ENCODE results near the gene PAK4.

PAK4 gene

DNA sequence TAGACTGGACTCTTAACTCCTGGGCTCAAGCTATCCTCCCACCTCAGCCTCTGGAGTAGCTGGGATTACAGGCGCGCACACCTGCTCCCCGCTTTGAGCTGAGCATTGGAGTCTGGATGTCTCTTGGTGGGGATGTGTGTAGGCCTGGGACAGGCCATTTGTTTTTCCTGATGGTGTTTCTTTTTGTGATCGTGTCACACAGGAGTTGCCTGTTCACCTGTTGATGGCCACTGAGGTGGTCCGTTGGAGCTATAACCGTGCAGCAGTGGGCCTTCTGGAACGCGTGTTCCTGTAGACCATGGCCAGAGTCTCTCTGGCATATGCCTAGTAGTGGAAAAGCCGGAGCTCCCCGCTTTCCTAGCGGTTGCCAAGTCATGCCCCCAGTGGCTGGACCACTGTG is 3.5 kb downstream of the PAK4 start:
- Histone ChIP-seq H3K27ac (ENCODE audit: insufficient read depth, low read length, poor library complexity, severe bottlenecking) (no peak overlapping the region), H3K4me1 (ENCODE audit: control insufficient read depth, insufficient read depth, low read length, poor library complexity, severe bottlenecking) (peaks cover 10% of the 10 kb centered on the region)

DNA sequence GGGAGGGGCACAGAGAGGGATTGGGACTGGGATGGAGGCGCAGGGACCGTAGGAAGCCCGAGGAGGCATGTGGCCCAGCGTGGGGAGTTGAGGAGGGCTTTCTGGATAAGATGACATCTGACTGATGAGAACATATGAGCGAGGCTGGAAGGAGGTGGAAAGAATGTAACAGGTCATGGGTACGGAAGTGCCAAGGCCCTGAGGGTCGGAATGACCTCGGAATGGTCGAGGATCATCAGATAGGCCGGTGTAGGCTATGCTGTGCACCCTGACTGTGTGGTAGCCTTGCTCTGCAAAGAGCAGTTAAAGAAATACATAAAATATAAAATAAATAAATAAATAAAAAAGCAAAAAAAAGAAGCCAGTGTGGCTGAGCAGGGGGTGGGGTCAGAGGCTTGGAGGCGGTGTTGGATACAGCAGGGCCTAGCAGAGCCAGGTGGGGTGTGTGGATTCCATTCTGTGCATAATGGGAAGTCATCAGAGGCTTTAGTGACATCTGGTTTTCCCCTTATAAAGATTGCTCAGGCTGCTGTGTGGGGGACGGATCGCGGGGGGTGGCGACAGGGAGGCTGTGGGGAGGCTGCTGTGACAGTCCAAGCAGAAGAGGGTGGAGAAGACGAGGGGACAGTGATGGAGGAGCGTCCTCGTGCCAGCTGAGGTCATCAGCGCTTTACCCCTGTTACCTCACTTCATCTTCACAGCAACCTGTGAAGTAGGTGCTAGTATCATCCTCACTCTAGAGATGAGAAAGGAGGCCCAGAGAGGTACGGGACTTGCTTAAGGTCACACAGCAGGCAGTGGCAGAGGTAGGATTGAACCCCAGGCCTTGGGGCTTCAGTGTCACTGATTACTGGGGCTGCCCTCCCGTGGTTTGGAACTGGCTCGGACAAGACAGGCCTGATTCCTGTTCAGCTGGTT is 5.0 kb downstream of the PAK4 start:
- H3K9me3 ChIP-seq (ENCODE audit: control insufficient read depth, low read length), result no peaks in the 10 kb centered on the region
- no peaks in the 10 kb centered on the region for H3K27me3 ChIP-seq (replicated peaks; ENCODE audit: control insufficient read depth, insufficient read depth, low read length, poor library complexity, severe bottlenecking)
- no peak for DNase-seq
- no peak overlapping the region for H3K4me3 ChIP-seq (ENCODE audit: insufficient read depth, low read depth, low read length, poor library complexity, severe bottlenecking)
- peaks cover 4% of the 10 kb centered on the region for H3K4me1 ChIP-seq (ENCODE audit: control insufficient read depth, insufficient read depth, low read length, poor library complexity, severe bottlenecking)
- H3K36me3 ChIP-seq (ENCODE audit: control insufficient read depth, insufficient read depth, low read length), result no peaks in the 10 kb centered on the region
- no peak overlapping the region for H3K27ac ChIP-seq (ENCODE audit: insufficient read depth, low read length, poor library complexity, severe bottlenecking)

More for the DNA sequence above, 3.5 kb downstream of the PAK4 start:
- DNase-seq, result no peak
- Histone ChIP-seq H3K4me3 (ENCODE audit: insufficient read depth, low read depth, low read length, poor library complexity, severe bottlenecking) (no peak overlapping the region), H3K36me3 (ENCODE audit: control insufficient read depth, insufficient read depth, low read length) (no peaks in the 10 kb centered on the region), H3K27me3 (replicated peaks; ENCODE audit: control insufficient read depth, insufficient read depth, low read length, poor library complexity, severe bottlenecking) (no peaks in the 10 kb centered on the region), H3K9me3 (ENCODE audit: control insufficient read depth, low read length) (no peaks in the 10 kb centered on the region)

DNA sequence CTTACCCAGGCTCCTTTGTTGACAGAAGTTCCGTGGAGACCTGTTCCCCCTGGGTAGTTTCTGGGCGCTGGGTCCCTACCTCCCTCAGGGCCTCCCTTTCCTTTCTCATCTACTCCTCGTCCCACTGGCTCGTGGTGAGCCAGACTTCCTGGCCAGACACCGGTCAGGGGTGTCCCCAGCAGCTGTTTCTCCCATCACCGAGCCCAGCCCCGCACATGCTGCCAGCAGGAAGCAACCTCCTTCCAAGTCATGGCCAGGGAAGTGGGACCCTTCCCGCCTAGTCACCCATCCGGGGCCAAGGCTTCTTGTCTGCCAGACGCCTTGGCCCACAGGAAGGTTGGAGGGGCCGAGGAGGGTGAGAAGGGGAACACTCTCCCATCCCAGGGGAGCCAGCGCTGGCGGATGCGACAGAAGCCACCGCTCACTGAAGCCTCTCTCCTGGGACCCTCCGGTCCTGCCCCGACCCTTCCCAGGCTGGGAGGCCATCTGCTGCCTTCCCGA is 5.7 kb downstream of the PAK4 start:
- DNase-seq, result no peak
- H3K27ac ChIP-seq (ENCODE audit: insufficient read depth, low read length, poor library complexity, severe bottlenecking), result no peak overlapping the region
- no peaks in the 10 kb centered on the region for H3K27me3 ChIP-seq (replicated peaks; ENCODE audit: control insufficient read depth, insufficient read depth, low read length, poor library complexity, severe bottlenecking)
- no peaks in the 10 kb centered on the region for H3K36me3 ChIP-seq (ENCODE audit: control insufficient read depth, insufficient read depth, low read length)
- H3K9me3 ChIP-seq (ENCODE audit: control insufficient read depth, low read length), result no peaks in the 10 kb centered on the region
- H3K4me3 ChIP-seq (ENCODE audit: insufficient read depth, low read depth, low read length, poor library complexity, severe bottlenecking), result no peak overlapping the region
- H3K4me1 ChIP-seq (ENCODE audit: control insufficient read depth, insufficient read depth, low read length, poor library complexity, severe bottlenecking), result peaks cover 4% of the 10 kb centered on the region

DNA sequence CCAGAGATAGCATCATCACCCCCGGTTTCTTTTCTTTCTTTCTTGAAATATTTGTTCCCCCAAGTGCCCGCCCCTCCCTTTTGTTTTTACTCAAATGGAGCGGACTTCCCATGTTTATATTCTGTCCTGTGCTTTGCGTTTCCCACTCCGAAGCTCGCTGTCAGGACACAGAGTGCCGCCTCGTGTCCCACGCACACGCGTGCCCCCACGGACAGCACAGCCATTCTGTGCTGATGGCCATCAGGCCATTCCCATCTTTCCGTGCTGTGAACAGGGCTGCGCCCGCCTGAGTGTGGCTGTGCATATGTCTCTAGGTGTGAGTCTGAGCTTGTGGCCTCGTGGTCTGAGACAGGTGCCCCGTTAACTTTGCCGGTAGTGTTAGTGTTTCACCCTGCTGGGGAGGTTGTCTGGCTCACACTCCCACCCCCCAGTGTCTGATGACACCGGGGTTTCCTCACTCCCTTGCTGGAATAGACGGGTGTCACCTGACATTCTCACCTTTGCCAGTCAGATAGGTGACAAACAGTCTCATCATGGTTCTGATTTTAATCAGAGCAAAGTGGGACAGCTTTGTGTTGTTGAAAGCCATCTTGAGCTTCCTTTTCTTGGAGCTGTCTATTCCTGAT is 6.9 kb downstream of the PAK4 start:
- H3K36me3 ChIP-seq (ENCODE audit: control insufficient read depth, insufficient read depth, low read length), result no peaks in the 10 kb centered on the region
- H3K27me3 ChIP-seq (replicated peaks; ENCODE audit: control insufficient read depth, insufficient read depth, low read length, poor library complexity, severe bottlenecking), result no peaks in the 10 kb centered on the region
- DNase-seq, result no peak
- no peak overlapping the region for H3K27ac ChIP-seq (ENCODE audit: insufficient read depth, low read length, poor library complexity, severe bottlenecking)
- H3K4me1 ChIP-seq (ENCODE audit: control insufficient read depth, insufficient read depth, low read length, poor library complexity, severe bottlenecking), result no peaks in the 10 kb centered on the region
- no peaks in the 10 kb centered on the region for H3K9me3 ChIP-seq (ENCODE audit: control insufficient read depth, low read length)
- no peak overlapping the region for H3K4me3 ChIP-seq (ENCODE audit: insufficient read depth, low read depth, low read length, poor library complexity, severe bottlenecking)

DNA sequence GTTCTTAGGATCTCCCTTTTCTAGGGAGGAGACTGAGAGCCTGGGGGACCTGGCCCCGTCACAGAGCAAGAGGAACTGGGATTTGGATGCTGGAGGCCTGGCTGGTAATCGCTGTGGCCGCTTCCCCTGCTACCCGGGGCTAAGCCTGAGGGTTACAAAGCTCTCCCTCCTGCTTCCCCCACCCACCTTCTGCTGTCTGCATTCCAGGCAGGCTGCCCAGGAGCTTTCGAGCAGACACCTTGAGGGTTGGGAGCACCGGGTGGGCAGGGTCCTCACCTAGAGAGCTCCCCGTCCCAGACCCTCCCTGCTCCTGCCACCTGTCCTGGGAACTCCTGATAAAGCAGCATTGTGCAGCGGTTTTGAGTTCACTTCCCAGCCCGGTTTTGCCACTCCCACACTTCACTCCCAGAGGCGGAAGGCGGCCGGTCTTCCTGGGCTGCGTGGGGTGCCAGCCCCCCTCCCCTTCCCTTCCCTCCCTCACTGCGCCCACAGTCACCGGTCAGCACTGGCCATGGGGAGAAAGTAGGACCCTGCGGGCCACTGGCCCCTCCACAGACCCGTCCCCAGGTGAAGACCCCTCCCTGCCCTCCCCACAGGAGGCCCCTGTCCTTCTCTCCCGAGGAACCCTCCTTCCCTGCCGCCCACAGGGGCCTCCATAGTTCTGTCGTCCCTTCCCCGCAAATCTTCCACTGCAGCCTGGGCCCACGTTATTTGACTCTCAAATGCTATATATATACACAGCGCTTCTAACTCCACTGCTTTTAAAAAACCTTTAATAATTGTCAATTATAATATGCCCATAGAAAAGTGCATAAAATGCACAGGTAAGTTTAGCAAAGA is 8.1 kb downstream of the PAK4 start:
- no peak for DNase-seq
- Histone ChIP-seq H3K36me3 (ENCODE audit: control insufficient read depth, insufficient read depth, low read length) (no peaks in the 10 kb centered on the region), H3K4me1 (ENCODE audit: control insufficient read depth, insufficient read depth, low read length, poor library complexity, severe bottlenecking) (no peaks in the 10 kb centered on the region), H3K9me3 (ENCODE audit: control insufficient read depth, low read length) (no peaks in the 10 kb centered on the region), H3K27me3 (replicated peaks; ENCODE audit: control insufficient read depth, insufficient read depth, low read length, poor library complexity, severe bottlenecking) (no peaks in the 10 kb centered on the region), H3K27ac (ENCODE audit: insufficient read depth, low read length, poor library complexity, severe bottlenecking) (no peak overlapping the region), H3K4me3 (ENCODE audit: insufficient read depth, low read depth, low read length, poor library complexity, severe bottlenecking) (no peak overlapping the region)

DNA sequence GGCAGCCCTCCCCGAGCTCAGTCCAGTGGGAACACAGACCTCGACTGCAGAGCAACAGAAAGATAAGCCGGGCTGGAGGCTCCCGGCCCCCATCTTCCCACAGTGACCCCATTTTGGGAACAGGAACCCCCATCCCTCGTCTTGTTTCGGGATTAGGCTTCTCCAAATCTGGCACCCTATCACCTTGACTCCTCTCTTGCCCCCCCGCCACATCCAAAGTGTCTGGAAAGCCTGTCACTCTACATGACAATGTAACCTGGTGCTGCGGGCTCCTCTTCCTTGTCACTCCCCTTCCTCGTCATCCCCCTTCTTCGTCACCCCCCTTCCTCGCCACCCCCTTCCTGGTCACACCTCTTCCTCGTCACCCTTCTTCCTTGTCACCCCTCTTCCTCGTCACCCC is 10.1 kb downstream of the PAK4 start:
- H3K4me1 ChIP-seq (ENCODE audit: control insufficient read depth, insufficient read depth, low read length, poor library complexity, severe bottlenecking), result no peaks in the 10 kb centered on the region
- no peaks in the 10 kb centered on the region for H3K27me3 ChIP-seq (replicated peaks; ENCODE audit: control insufficient read depth, insufficient read depth, low read length, poor library complexity, severe bottlenecking)
- no peak overlapping the region for H3K4me3 ChIP-seq (ENCODE audit: insufficient read depth, low read depth, low read length, poor library complexity, severe bottlenecking)
- no peak overlapping the region for H3K27ac ChIP-seq (ENCODE audit: insufficient read depth, low read length, poor library complexity, severe bottlenecking)
- H3K9me3 ChIP-seq (ENCODE audit: control insufficient read depth, low read length), result no peaks in the 10 kb centered on the region
- H3K36me3 ChIP-seq (ENCODE audit: control insufficient read depth, insufficient read depth, low read length), result no peaks in the 10 kb centered on the region
- no peak for DNase-seq

DNA sequence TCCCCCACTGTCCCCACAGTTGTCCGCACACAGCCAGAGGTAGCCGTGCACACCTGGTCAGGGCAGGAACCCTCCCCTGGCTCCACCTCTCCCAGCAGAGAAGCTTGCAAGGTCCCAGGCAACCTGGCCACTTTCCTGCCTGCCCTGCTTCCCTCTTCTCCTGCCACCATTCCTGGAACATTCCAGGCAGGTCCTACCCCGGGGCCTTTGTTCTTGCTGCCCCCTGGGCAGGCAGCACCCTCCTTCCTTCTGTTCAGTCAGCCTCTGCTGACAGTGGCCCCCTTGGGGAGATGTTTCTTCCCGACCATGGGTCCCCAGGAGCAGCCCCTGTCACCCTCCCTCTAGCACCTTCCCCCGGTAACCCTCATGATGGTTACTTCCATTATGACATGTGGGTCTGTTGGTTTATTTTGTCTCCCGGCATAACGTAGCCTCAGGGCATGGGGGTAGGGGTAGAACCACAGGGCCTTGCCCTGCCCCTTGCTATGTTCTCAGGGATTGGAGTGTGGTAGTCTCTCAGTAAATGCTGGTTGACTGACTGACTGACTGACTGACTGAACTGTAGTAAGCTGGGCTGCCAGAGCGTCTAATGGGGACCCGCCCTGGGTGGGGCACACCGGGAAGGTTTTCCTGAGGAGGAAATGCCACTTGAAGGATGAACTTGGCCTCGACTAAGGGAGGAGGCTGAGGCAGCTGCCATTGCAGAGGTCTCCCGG is 10.8 kb downstream of the PAK4 start:
- H3K4me3 ChIP-seq (ENCODE audit: insufficient read depth, low read depth, low read length, poor library complexity, severe bottlenecking), result no peak overlapping the region
- H3K9me3 ChIP-seq (ENCODE audit: control insufficient read depth, low read length), result no peaks in the 10 kb centered on the region
- no peaks in the 10 kb centered on the region for H3K27me3 ChIP-seq (replicated peaks; ENCODE audit: control insufficient read depth, insufficient read depth, low read length, poor library complexity, severe bottlenecking)
- no peak overlapping the region for H3K27ac ChIP-seq (ENCODE audit: insufficient read depth, low read length, poor library complexity, severe bottlenecking)
- H3K4me1 ChIP-seq (ENCODE audit: control insufficient read depth, insufficient read depth, low read length, poor library complexity, severe bottlenecking), result no peaks in the 10 kb centered on the region
- no peaks in the 10 kb centered on the region for H3K36me3 ChIP-seq (ENCODE audit: control insufficient read depth, insufficient read depth, low read length)
- DNase-seq, result no peak

DNA sequence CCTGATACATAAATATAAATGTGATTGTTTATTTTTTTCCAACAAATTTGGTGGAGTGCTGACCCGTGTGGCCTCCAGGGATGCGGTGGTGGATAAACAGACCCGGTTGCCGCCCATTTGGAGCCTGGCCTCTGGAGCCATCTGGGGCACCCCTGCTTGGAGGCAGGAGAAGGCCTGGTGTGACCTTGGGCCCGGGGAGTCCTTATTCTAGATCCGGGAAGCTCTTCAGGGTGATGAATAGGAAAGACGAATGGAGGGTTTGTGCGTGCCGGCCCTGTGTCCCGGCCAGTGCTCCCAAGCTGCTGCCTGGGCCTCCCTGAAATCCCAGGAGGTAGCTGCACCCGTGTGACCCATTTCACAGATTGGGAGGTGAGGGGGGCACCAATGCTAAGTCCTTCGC is 11.5 kb downstream of the PAK4 start:
- no peaks in the 10 kb centered on the region for H3K4me1 ChIP-seq (ENCODE audit: control insufficient read depth, insufficient read depth, low read length, poor library complexity, severe bottlenecking)
- H3K4me3 ChIP-seq (ENCODE audit: insufficient read depth, low read depth, low read length, poor library complexity, severe bottlenecking), result no peak overlapping the region
- no peaks in the 10 kb centered on the region for H3K9me3 ChIP-seq (ENCODE audit: control insufficient read depth, low read length)
- no peaks in the 10 kb centered on the region for H3K36me3 ChIP-seq (ENCODE audit: control insufficient read depth, insufficient read depth, low read length)
- H3K27me3 ChIP-seq (replicated peaks; ENCODE audit: control insufficient read depth, insufficient read depth, low read length, poor library complexity, severe bottlenecking), result no peaks in the 10 kb centered on the region
- DNase-seq, result no peak
- H3K27ac ChIP-seq (ENCODE audit: insufficient read depth, low read length, poor library complexity, severe bottlenecking), result no peak overlapping the region

All from effector memory CD4-positive, alpha-beta T cell (primary cell).